ENCODE results near the gene AASS. TPM values are rescaled to one million over a fixed set of nuclear protein-coding genes. Genes with fewer than 3 reads are reported as not detected.

Gene AASS
- total RNA-seq, 1 donor from 2014 or later, result 264 TPM

- Histone ChIP-seq H3K9ac (no peak overlapping the region), H3K4me2 (no peak overlapping the region), H4K20me1 (ENCODE audit: low read depth) (no peaks in the 10 kb centered on the region), H3K4me1 (peaks cover 7% of the 10 kb centered on the region), H3K27me3 (no peaks in the 10 kb centered on the region), H3K27ac (no peak overlapping the region), H3K4me3 (no peak overlapping the region), H3K36me3 (peaks cover 90% of the 10 kb centered on the region), H2AFZ (replicated peaks) (no peak overlapping the region), H3K79me2 (ENCODE audit: low read depth) (peaks cover 77% of the 10 kb centered on the region), H3K9me3 (ENCODE audit: low read depth) (peaks cover 16% of the 10 kb centered on the region), H3F3A (ENCODE audit: low read depth) (peaks cover 21% of the 10 kb centered on the region)
- TF ChIP-seq, protein P1, sequence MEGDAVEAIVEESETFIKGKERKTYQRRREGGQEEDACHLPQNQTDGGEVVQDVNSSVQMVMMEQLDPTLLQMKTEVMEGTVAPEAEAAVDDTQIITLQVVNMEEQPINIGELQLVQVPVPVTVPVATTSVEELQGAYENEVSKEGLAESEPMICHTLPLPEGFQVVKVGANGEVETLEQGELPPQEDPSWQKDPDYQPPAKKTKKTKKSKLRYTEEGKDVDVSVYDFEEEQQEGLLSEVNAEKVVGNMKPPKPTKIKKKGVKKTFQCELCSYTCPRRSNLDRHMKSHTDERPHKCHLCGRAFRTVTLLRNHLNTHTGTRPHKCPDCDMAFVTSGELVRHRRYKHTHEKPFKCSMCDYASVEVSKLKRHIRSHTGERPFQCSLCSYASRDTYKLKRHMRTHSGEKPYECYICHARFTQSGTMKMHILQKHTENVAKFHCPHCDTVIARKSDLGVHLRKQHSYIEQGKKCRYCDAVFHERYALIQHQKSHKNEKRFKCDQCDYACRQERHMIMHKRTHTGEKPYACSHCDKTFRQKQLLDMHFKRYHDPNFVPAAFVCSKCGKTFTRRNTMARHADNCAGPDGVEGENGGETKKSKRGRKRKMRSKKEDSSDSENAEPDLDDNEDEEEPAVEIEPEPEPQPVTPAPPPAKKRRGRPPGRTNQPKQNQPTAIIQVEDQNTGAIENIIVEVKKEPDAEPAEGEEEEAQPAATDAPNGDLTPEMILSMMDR (IDR thresholded peaks at IDR 0.05), result no peak
- TF ChIP-seq EZH2phosphoT487 (IDR thresholded peaks at IDR 0.05), result no peak
- TF ChIP-seq EZH2 (IDR thresholded peaks at IDR 0.05), result no peak
- Mint-ChIP-seq H3K4me1 (no peaks in the 10 kb centered on the region), H3K27ac (no peak overlapping the region), H3K4me3 (no peak overlapping the region), H3K27me3 (ENCODE audit: insufficient read depth, low read depth) (no peaks in the 10 kb centered on the region), H3K9me3 (peaks cover 46% of the 10 kb centered on the region), H3K36me3 (peaks cover 70% of the 10 kb centered on the region)
- no peak for DNase-seq (ENCODE audit: low spot score)
Observed at GRCh38 chr7:122103064-122103463, 41.0 kb downstream of the AASS start.

GRCh38 chr7:122100021-122100420, 44.0 kb downstream of the AASS start:
- H3K4me3 Mint-ChIP-seq, result no peak overlapping the region
- no peaks in the 10 kb centered on the region for H3K4me1 Mint-ChIP-seq
- H3K27ac ChIP-seq, result no peak overlapping the region
- no peak overlapping the region for H2AFZ ChIP-seq (replicated peaks)
- peaks cover 13% of the 10 kb centered on the region for H3K9me3 ChIP-seq (ENCODE audit: low read depth)
- TF ChIP-seq, protein P1 (IDR thresholded peaks at IDR 0.05), result no peak
- TF ChIP-seq EZH2phosphoT487 (IDR thresholded peaks at IDR 0.05) (no peak), EZH2 (IDR thresholded peaks at IDR 0.05) (no peak)
- peaks cover 17% of the 10 kb centered on the region for H3K9me3 Mint-ChIP-seq
- peaks cover 7% of the 10 kb centered on the region for H3K4me1 ChIP-seq
- H3K27me3 Mint-ChIP-seq (ENCODE audit: insufficient read depth, low read depth), result no peaks in the 10 kb centered on the region
- H3K27ac Mint-ChIP-seq, result no peak overlapping the region
- peaks cover 61% of the 10 kb centered on the region for H3K36me3 ChIP-seq
- H3K79me2 ChIP-seq (ENCODE audit: low read depth), result peaks cover 47% of the 10 kb centered on the region
- H3F3A ChIP-seq (ENCODE audit: low read depth), result peaks cover 44% of the 10 kb centered on the region
- no peak overlapping the region for H3K4me3 ChIP-seq
- H3K36me3 Mint-ChIP-seq, result peaks cover 39% of the 10 kb centered on the region
- H3K27me3 ChIP-seq, result no peaks in the 10 kb centered on the region
- no peak for DNase-seq (ENCODE audit: low spot score)
- H3K4me2 ChIP-seq, result no peak overlapping the region
- H3K9ac ChIP-seq, result no peak overlapping the region
- no peaks in the 10 kb centered on the region for H4K20me1 ChIP-seq (ENCODE audit: low read depth)

DNA sequence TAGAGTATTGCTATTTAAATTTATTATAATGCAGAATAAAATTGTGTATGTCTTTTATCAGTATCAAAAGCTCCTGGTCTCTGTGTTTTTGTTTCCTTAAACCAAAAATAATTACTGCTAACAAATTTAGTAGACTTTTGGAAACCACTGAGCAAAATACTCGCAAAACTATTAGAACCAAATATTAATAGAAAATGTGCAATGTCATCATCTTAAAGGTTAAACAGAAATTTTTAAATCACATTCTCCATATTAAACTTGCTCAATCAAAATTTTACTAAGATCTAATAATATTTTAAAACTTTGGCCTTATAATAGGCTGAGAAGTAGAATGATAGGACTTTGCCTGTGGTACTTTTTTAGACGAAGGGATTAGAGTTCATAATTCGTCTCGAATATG, 48.4 kb downstream of the AASS start:
- H3K4me3 Mint-ChIP-seq, result no peak overlapping the region
- no peak for DNase-seq (ENCODE audit: low spot score)
- Histone ChIP-seq H3K36me3 (peaks cover 32% of the 10 kb centered on the region), H3K9me3 (ENCODE audit: low read depth) (no peaks in the 10 kb centered on the region), H3K27me3 (no peaks in the 10 kb centered on the region), H3K27ac (no peak overlapping the region), H2AFZ (replicated peaks) (no peak overlapping the region), H3K4me2 (no peak overlapping the region), H3F3A (ENCODE audit: low read depth) (peaks cover 53% of the 10 kb centered on the region), H3K79me2 (ENCODE audit: low read depth) (peaks cover 14% of the 10 kb centered on the region), H3K4me3 (no peak overlapping the region), H3K4me1 (peaks cover under 1% of the 10 kb centered on the region), H4K20me1 (ENCODE audit: low read depth) (peaks cover 5% of the 10 kb centered on the region), H3K9ac (no peak overlapping the region)
- no peak for TF ChIP-seq EZH2phosphoT487 (IDR thresholded peaks at IDR 0.05)
- TF ChIP-seq EZH2 (IDR thresholded peaks at IDR 0.05), result no peak
- TF ChIP-seq, protein P1 (IDR thresholded peaks at IDR 0.05), result no peak
- peaks cover 2% of the 10 kb centered on the region for H3K27me3 Mint-ChIP-seq (ENCODE audit: insufficient read depth, low read depth)
- no peaks in the 10 kb centered on the region for H3K4me1 Mint-ChIP-seq
- no peaks in the 10 kb centered on the region for H3K9me3 Mint-ChIP-seq
- H3K36me3 Mint-ChIP-seq, result peaks cover 17% of the 10 kb centered on the region
- H3K27ac Mint-ChIP-seq, result no peak overlapping the region
